GM18907 (cell line): ENCODE data around the gene CABLES2.

Source experiments
- ATAC-seq: cut with Tn5 transposase; IDR thresholded peaks from one replicate; pipeline ENCODE4 v1.9.1; 2021; ENCODE audit warnings: mild to moderate bottlenecking, moderate library complexity; ENCODE audit not compliant: unreplicated experiment

Gene CABLES2

DNA sequence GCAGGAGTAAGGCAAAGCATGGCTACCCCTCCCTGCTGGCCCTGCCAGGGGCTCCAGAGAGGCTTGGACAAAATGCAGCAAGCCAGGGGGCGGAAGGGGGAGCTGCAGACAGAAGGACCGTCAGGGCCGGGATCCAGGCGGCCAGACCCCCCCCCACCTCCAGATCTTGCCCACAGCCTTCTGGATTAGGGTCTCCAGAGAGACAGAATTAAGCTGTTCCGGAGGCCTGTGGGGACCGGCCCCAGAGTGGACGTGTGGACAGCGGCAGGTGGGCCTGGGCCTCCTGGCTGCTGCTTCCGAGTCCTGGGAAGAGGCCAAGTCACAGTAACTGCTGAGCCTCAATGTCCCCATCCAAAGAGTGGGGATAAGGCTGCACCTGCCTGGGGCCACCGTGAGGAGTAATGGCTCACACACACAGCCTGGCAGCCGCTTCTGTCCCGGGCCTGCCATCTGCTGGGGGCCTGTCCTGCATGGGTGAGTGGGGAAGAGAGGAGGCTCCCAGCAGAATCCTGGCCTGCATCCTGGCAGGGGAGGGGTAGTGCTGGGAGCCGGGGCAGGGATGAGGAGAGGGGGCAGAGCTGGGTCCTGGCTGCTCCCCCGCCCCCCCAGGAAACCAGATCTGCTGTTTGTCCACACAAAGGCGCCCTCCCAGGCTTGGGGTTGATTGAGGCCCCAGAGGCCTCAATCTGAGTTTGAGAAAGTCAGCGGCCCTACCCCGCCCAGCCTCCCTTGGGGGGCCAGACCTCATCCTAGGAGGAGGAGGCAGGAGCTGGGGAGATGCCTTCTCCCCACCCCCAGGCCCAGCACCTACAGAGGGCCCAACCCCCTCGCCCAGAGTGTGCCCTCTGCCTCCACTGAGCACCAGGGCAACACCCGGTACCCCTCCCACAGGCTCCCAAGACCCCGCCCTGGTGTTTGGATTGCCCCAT is 43.8 kb downstream of the CABLES2 start:
- no peak for ATAC-seq

DNA sequence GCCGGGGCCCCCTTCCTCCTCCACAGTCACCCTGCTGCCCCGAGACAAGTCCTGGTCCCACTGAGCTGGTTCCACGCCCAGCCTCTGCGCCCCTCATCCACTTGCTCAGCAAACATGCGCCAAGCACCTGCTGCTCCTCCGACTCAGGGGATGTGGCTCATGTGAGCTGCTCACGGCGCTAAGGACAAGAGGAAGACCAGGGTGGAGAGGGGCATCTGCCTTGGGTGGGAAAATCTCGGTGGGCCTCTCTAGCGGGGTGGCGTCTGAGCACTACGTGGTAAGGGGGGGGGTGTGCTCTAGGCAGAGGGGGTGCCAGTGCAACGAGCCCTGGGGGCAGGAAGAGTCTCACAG is 44.5 kb downstream of the CABLES2 start:
- ATAC-seq, result no peak

- ATAC-seq, result no peak
Observed at GRCh38 chr20:62361799-62362589, 45.1 kb downstream of the CABLES2 start.

- ATAC-seq, result no peak
Observed at GRCh38 chr20:62360854-62361798, 46.0 kb downstream of the CABLES2 start.

DNA sequence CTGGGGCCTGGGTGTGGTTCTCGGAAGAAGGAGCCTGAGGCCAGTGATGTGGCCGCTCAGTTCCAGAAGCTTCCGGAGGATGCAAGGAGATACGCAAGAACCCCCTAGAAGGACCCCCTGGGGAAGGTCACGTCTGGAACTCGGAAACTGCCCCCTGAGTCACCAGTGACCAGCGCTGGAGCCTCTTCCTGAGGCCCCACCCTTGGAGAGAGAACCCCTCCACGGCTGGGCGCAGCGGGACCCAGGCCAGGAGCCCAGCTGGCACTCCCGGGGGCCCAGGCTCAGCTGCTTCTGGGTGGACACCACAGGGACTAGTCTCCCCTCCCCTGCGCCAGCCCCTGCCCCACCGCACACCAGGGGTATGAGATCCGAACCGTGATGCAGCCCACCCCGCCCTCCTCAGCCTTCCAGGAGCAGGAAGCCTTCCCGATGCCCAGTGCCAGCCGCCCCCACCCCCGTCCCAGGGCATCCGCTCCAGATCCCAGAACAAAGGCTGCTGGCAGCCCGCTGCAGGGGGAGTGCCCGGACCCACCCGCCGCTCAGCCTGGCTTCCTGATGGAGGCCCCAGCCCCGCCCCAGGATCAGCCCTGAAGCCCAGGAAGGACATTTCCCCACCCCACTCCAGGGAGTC is 47.5 kb downstream of the CABLES2 start:
- no peak for ATAC-seq

DNA sequence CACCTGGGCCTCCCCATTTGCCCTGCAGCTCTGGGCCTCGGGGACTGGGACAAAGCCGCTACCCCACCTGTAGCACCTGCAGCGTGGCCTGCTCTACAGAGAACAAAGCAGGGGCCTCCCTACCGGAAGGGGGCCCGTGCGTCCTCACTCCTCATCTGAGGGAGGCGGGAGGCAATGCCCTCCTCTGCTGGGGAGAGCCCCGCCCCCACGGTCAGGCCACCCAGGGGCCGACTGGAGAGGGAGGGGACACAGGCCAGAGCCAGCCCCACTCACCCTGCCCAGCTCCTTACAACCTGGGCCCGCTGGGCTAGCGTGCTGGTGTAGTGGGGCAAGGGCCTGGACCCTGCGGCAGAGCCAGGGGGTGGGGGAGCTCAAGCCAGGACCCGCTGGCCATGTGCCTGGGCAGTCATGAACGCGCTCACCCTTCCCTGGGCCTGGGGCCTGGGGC is 48.0 kb downstream of the CABLES2 start:
- no peak for ATAC-seq

DNA sequence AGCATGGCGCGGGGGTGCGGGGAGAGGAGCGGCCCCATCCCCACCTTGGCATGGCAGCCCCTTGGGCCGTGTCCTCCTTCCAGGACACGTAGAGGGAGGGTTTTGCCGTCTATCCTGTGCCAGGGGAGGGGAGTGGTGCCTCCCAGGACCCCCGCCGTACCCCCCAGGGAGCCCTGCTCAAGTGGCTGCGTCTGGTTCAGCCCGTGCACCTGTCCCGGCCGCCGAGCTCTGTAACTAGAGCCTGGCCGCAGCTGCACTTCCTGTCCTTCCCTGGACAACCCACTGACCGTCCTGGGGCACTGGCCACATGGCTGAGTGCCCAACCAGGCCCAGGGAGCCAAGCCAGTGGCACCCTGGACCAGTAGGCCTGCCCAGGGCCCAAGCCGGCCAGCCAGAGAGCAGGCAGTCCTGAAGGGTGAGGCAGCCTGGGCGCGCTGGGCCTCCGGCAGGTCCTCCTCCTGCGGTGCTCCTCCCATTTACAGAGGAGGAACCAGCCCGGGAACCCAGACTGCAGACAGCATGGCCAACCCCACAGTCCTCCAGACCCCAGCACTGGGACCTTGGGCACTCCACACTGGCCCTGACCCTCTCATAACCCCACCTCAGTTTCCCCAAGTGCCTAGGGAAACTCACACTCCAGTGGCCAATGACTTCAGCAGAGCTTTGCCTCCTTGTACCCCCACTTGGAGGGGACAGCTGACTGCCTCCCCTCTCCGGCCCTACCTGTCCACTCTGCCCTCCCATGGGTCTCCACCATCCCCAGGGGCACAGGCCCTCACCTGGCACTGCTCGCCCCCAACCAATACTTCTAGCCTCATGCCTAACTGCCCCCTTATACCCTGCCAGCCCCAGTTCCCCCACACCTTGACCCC is 48.7 kb downstream of the CABLES2 start:
- no peak for ATAC-seq

DNA sequence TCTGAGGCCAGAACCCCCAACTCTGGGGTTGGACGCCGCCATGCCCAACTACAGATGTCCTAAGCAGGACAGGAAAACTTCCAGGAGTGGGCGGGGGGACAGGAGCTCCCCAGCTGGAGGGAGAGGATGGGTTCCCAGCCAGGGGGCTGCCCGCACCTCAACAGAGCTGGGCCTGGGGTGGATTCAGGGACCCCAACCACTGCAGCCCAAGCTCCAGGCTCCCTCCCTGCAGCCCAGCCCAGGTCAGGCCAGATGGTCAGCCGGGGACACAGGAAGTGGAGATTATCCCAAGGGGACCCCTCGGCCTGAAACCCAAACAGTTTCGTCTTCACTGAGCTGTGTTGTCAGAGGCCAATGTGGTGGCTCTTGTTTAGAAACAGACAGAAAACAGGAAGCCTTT is 49.4 kb downstream of the CABLES2 start:
- no peak for ATAC-seq

GRCh38 chr20:62357187-62357667 is 49.9 kb downstream of the CABLES2 start:
- no peak for ATAC-seq

GRCh38 chr20:62356589-62357186 is 50.4 kb downstream of the CABLES2 start:
- ATAC-seq, result no peak

DNA sequence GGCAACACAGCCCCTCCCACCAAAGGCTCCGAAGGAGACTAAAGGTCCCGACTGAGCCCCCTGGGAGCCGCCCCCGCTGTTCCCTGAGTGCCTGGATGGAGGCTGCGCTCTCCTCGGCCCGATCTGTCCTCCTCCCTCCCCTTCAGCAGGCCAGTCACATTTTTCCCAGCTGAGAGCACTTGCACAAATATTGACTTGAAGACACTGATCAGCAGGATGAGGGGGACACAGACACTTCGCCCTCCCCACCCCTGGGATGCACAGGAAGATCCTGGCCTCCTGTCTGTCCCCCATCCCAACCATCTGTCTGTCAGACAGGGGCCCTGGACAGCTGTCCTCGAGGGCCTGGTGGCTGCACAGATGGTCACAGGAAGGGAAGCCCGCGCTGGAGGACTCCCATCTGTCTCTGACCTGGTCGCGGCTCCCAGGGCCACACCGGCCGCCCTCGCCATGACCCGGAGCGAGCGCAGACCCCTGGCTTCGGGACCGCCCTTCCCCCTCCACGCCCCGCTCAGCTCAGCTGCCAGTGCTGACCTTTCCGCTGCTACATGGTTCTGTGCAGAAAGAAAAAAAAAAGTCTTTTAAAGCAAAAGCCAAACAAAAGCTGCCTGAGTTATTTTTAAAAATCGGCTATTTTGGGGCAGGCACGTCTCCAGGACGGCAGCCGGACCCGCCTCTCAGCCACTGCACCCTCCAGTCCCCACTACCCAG is 51.1 kb downstream of the CABLES2 start:
- ATAC-seq, result no peak

DNA sequence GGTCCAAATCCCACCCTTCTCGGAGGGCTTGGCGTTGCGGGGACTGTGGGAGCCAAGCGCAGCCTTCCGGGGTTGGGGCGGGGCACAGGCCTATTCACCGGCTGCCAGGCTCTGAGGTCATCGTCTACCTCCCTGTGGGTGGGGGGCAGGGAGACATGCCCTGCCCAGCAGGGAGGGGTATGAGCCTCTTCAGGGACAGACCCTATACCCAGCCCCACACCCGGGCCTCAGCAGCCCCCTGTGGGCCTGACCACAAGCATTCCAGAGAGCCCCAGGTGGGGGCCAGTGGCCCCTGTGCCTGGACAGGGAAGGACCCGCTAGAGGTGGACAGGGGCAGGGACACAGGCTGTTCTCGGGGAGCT is 51.6 kb downstream of the CABLES2 start:
- ATAC-seq, result no peak

DNA sequence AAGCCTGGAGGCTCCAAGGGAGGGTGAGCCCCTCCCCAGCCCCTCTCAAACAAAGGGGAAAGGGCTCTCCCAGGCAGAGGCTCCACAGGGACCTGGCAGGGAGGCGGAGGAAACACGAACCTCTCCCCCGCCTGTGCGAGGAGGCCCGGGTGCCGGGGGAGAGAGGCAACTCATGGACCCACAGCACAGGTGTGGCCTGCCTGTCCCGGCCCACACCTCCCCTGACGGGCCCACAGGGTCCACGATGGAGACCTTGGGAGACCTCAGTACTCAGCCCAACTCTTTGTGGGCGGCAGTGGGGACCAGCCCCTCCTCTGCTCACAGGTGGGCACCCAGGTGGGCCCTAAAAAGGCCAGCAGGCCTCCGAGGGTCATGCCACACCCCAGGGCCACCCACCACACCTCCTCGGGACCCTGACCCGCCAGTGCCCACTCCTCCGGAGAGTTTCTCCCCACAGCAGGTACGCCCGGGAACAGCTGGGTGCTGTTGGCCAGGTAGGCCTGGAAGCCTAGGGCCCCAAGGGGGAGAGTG is 52.2 kb downstream of the CABLES2 start:
- no peak for ATAC-seq

GRCh38 chr20:62354031-62354808 is 52.9 kb downstream of the CABLES2 start:
- no peak for ATAC-seq

DNA sequence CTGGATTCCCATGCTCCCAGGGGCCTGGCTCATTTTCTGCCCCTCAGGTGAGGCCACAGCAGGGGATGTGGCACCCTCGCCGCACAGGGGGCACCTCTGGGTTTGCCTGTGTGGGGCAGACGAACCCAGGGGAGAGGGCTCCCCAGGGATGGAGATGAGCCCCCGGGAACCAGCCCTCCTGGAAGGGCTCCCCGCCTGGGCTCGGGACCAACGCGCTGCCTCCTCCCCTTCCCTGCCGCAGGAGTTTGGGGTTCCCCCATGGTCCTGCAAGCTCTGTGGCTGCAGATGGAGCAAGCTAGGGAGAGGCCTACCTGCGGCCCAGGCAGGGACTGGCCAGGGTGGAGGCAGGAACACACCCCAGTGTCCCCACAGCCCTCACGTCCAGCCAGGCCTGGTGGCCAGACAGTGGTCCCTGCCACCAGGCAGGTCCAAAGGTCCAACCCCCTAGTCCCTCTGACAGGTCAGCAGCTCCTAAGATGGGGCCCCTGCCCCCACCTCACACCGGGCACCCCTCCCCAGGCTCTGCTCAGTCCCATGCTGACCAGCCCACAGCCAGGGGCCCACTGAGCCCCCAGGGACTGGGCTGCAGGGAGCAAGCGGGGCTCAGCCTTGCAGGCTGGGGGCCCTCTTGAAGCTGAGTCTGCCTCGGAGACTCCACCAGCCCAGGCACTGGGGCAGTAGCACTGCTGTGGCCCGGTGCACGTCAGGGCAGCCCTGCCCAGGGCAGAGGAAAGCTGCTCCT is 53.6 kb downstream of the CABLES2 start:
- no peak for ATAC-seq

- no peak for ATAC-seq
Observed at GRCh38 chr20:62352402-62353288, 54.4 kb downstream of the CABLES2 start.
